Activated naive CD8-positive, alpha-beta T cell treated with anti-CD3 and anti-CD28 coated beads, Interleukin-2, amount 10 ng/mL, durations not matched to agents 7 days and 5 days (primary cell): ENCODE results near the gene CDK2AP2. TPM values are rescaled to one million over a fixed set of nuclear protein-coding genes. Genes with fewer than 3 reads are reported as not detected.
"Not testable (repeated sequence)": the region's sequence is repeated elsewhere in the genome, so short reads cannot be mapped to it uniquely, and the experiment has no call there.

ENCODE experiments used
- ATAC-seq: fragments of 150-1000 bp; cut with Tn5 transposase; one replicate; pipeline ENCODE4 v1.10.0; 2021; ENCODE audit warnings: low read depth, moderate library complexity
- POLR2A ChIA-PET: fragments of 350-600 bp; sonication (Branson Sonifier 250); formaldehyde crosslinking; loops from one replicate; lab custom pipeline; 2021; ENCODE audit warnings: antibody characterized with exemption; lab: Charles Lee
- DNase-seq: peaks from one replicate; pipeline ENCODE4 v3.0.0; 2021
- H3K27ac Mint-ChIP-seq: one replicate; pipeline ENCODE4 v1.8.0; 2022; ENCODE audit warnings: mild to moderate bottlenecking, mixed read lengths
- H3K27me3 Mint-ChIP-seq: one replicate; pipeline ENCODE4 v1.8.0; 2022; ENCODE audit warnings: mild to moderate bottlenecking, moderate library complexity, mixed read lengths
- H3K36me3 Mint-ChIP-seq: one replicate; pipeline ENCODE4 v1.8.0; 2021; ENCODE audit warnings: mild to moderate bottlenecking, mixed read lengths
- H3K4me1 Mint-ChIP-seq: one replicate; pipeline ENCODE4 v1.8.0; 2021; ENCODE audit warnings: mixed read lengths
- H3K4me3 Mint-ChIP-seq: one replicate; pipeline ENCODE4 v1.8.0; 2022; ENCODE audit warnings: mild to moderate bottlenecking, moderate library complexity, mixed read lengths
- H3K9me3 Mint-ChIP-seq: one replicate; pipeline ENCODE4 v1.8.0; 2021; ENCODE audit warnings: mixed read lengths
- total RNA-seq, 2 experiments: library from RNA; stranded (reverse); gene quantifications; one replicate each; pipeline ENCODE4 v1.2.3, GENCODE V29; 2021

The CDK2AP2 gene
- total RNA-seq, 2 experiments from 2014 or later: 94.6 to 101 TPM

DNA sequence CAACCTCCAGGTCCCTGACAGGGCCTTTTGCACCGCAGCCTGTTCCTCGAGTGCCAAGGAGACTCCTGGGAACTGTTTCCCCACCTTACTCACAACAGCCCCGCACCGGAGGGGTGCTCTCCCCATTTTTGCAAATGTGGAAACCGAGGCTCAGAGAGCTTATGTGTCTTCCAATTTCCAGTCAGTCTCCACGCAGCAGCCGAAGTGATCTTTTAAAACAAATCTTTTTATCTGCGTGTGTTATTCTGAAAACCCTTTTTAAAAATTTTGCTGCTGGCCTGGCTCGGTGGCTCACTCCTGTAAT lies 38.5 kb downstream of the CDK2AP2 start:
- Mint-ChIP-seq H3K4me3 (peak overlapping the region; percentile 73), H3K27ac (peak overlapping the region; percentile 79), H3K9me3 (no peaks in the 10 kb centered on the region), H3K27me3 (no peaks in the 10 kb centered on the region), H3K4me1 (peaks cover 21% of the 10 kb centered on the region), H3K36me3 (peaks cover 4% of the 10 kb centered on the region)
- POLR2A ChIA-PET: interaction anchor here (0.6 to 6.1 kb wide), 8 partner anchors 9 to 68 kb away, joined by 3 to 145 read pairs (median 16); partner anchors contain the start of genes AIP, PITPNM1, PPP1CA and PTPRCAP
- ATAC-seq: no peak
- no peak for DNase-seq

DNA sequence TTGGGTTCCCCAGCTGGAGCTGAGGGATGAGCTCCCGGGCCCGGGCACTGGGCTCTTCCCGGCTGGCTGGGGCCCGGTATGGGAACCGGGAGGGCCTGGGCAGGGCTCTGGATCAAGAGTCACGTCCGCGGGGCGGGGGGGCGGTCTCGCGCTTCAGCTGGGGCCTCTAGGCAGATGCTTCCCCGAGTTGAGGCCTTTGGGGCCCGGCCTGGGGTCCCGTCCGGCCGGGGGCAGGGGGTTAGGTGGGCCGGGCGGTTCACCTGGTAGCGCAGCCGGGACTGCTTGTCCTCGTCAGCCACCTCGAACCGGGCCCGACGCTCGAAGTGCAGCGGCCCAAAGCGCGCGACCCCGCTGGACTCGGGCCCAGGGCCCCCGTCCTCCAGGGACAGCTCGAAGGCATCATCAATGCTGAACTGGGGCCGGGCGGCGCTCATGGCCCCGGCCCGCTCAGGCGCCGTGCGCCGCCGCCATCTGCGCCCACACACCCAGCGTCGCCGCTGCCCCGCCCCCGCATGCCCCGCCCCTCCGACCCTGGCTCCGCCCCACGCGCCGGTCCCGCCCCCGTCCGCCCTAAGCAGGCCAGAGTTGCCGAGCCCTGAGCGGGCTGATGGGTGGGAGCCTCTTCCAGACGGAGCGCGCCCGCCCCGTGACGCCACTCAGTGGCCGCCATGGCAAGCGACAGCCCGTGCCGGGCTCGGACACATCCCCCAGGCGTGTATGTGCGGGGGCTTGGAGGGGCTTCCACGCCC lies 39.0 kb downstream of the CDK2AP2 start, which contains the start of gene TMEM134:
TMEM134 (minus strand) TSS at position 493 of the 749 bp plus-strand sequence; CDS start at position 434, 59 bp downstream.
- Mint-ChIP-seq H3K27me3 (no peaks in the 10 kb centered on the region), H3K9me3 (no peaks in the 10 kb centered on the region), H3K27ac (peak within 1 kb of the TSS; percentile 79), H3K4me1 (peaks cover 23% of the 10 kb centered on the region), H3K4me3 (peak within 1 kb of the TSS; percentile 95), H3K36me3 (peaks cover 4% of the 10 kb centered on the region)
- POLR2A ChIA-PET: interaction anchor here (0.6 to 6.1 kb wide), 23 partner anchors 9 to 229 kb away, joined by 3 to 145 read pairs (median 5); partner anchors contain the start of genes AIP, CDK2AP2, PITPNM1 and PPP1CA
- DNase-seq (peak; percentile 97), ATAC-seq (peak; percentile 76)

DNA sequence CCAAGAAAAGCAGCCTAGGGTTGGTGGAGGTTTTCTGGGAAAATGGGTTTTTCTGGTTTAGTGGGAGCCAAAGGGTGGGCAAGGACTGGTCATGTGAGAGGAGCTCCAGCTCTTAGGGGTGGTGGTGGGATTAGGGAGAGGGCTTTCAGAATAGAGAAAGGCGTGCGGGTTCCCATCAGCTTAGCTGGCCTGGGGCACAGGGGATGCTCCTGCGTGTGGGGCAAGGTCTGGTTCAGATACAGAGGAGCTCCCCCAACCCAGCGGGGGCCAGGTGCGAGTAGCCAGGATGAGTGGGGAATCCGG lies 39.6 kb downstream of the CDK2AP2 start:
- Mint-ChIP-seq H3K27ac (peak overlapping the region; percentile 75), H3K4me3 (peak overlapping the region; percentile 95), H3K9me3 (no peaks in the 10 kb centered on the region), H3K36me3 (peaks cover 4% of the 10 kb centered on the region), H3K27me3 (no peaks in the 10 kb centered on the region), H3K4me1 (peaks cover 23% of the 10 kb centered on the region)
- ATAC-seq (no peak), DNase-seq (no peak)
- POLR2A ChIA-PET: interaction anchor here (0.7 to 6.1 kb wide), 23 partner anchors 8 to 229 kb away, joined by 3 to 145 read pairs (median 5); partner anchors contain the start of genes AIP, CDK2AP2, PITPNM1 and PPP1CA

GRCh38 chr11:67468056-67468455 lies 39.9 kb downstream of the CDK2AP2 start:
- Mint-ChIP-seq H3K9me3 (no peaks in the 10 kb centered on the region), H3K36me3 (peaks cover 4% of the 10 kb centered on the region), H3K27me3 (no peaks in the 10 kb centered on the region), H3K27ac (peak overlapping the region; percentile 75), H3K4me1 (peaks cover 23% of the 10 kb centered on the region), H3K4me3 (peak overlapping the region; percentile 95)
- ATAC-seq (no peak), DNase-seq (no peak)
- POLR2A ChIA-PET: interaction anchor here (0.8 to 6.1 kb wide), 22 partner anchors 8 to 206 kb away, joined by 3 to 145 read pairs (median 5); partner anchors contain the start of genes AIP, CDK2AP2, PITPNM1 and PPP1CA

GRCh38 chr11:67466962-67467771 lies 40.8 kb downstream of the CDK2AP2 start:
- H3K4me1 Mint-ChIP-seq: peaks cover 23% of the 10 kb centered on the region
- POLR2A ChIA-PET: interaction anchor here (1.1 to 6.1 kb wide), 12 partner anchors 7 to 205 kb away, joined by 3 to 145 read pairs (median 6); partner anchors contain the start of genes AIP, PPP1CA, PTPRCAP and RAD9A
- peaks cover 4% of the 10 kb centered on the region for H3K36me3 Mint-ChIP-seq

GRCh38 chr11:67466367-67466766 lies 41.6 kb downstream of the CDK2AP2 start:
- H3K27ac Mint-ChIP-seq: peak overlapping the region; percentile 81
- no peak overlapping the region for H3K4me3 Mint-ChIP-seq
- peaks cover 4% of the 10 kb centered on the region for H3K36me3 Mint-ChIP-seq
- POLR2A ChIA-PET: interaction anchor here (1.3 to 6.1 kb wide), 6 partner anchors 11 to 65 kb away, joined by 4 to 145 read pairs (median 8); partner anchors contain the start of genes CABP4, PITPNM1, PPP1CA and PTPRCAP
- H3K27me3 Mint-ChIP-seq: no peaks in the 10 kb centered on the region
- DNase-seq (no peak), ATAC-seq (no peak)
- H3K9me3 Mint-ChIP-seq: no peaks in the 10 kb centered on the region
- peaks cover 22% of the 10 kb centered on the region for H3K4me1 Mint-ChIP-seq

More at GRCh38 chr11:67466962-67467771, 40.8 kb downstream of the CDK2AP2 start:
- H3K27ac Mint-ChIP-seq: peak overlapping the region; percentile 81
- DNase-seq (no peak), ATAC-seq (no peak)
- H3K27me3 Mint-ChIP-seq: no peaks in the 10 kb centered on the region
- H3K4me3 Mint-ChIP-seq: peak overlapping the region; percentile 95
- no peaks in the 10 kb centered on the region for H3K9me3 Mint-ChIP-seq

GRCh38 chr11:67465530-67465929 lies 42.4 kb downstream of the CDK2AP2 start:
- Mint-ChIP-seq H3K4me1 (peaks cover 21% of the 10 kb centered on the region), H3K27ac (peak overlapping the region; percentile 92), H3K4me3 (peak overlapping the region; percentile 89)
- not testable (repeated sequence) for ATAC-seq, H3K9me3 Mint-ChIP-seq, H3K36me3 Mint-ChIP-seq, H3K27me3 Mint-ChIP-seq, DNase-seq
- POLR2A ChIA-PET: interaction anchor here (0.6 to 6.1 kb wide), 17 partner anchors 10 to 75 kb away, joined by 3 to 145 read pairs (median 5); partner anchors contain the start of genes AIP, CABP4, PITPNM1 and PPP1CA

DNA sequence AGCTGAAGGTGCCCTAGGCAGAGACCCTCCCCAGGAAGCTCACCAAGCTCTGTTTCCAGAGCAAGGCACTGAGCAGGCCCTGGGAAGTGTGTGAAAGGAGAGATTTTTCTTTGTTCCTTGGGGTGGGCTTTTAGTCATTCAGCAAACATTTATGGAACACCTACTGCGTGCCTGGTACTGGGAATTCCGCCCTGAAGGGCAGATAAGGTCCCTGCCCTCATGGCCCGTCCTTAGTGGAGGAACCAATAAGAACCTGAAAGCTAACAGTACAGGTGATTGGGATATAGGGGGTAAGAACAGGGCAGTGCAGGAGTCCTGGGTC lies 42.8 kb downstream of the CDK2AP2 start:
- Mint-ChIP-seq H3K27ac (peak overlapping the region; percentile 92), H3K4me1 (peaks cover 21% of the 10 kb centered on the region), H3K36me3 (peaks cover 4% of the 10 kb centered on the region), H3K9me3 (no peaks in the 10 kb centered on the region), H3K27me3 (peaks cover 5% of the 10 kb centered on the region), H3K4me3 (peak overlapping the region; percentile 89)
- POLR2A ChIA-PET: interaction anchor here (0.6 to 6.1 kb wide), 18 partner anchors 10 to 74 kb away, joined by 3 to 145 read pairs (median 4); partner anchors contain the start of genes AIP, CABP4, PITPNM1 and PPP1CA
- no peak for ATAC-seq
- DNase-seq: no peak

- H3K27me3 Mint-ChIP-seq: peaks cover 5% of the 10 kb centered on the region
- H3K27ac Mint-ChIP-seq: peak overlapping the region; percentile 92
- H3K36me3 Mint-ChIP-seq: peaks cover 4% of the 10 kb centered on the region
- peaks cover 21% of the 10 kb centered on the region for H3K4me1 Mint-ChIP-seq
- POLR2A ChIA-PET: interaction anchor here (0.6 to 6.1 kb wide), 16 partner anchors 9 to 74 kb away, joined by 3 to 145 read pairs (median 5); partner anchors contain the start of genes AIP, CABP4, PPP1CA and PTPRCAP
- H3K9me3 Mint-ChIP-seq: no peaks in the 10 kb centered on the region
- peak; percentile 92 for DNase-seq
- peak overlapping the region; percentile 89 for H3K4me3 Mint-ChIP-seq
- peak; percentile 83 for ATAC-seq
Observed at GRCh38 chr11:67464411-67465188, 43.4 kb downstream of the CDK2AP2 start.

DNA sequence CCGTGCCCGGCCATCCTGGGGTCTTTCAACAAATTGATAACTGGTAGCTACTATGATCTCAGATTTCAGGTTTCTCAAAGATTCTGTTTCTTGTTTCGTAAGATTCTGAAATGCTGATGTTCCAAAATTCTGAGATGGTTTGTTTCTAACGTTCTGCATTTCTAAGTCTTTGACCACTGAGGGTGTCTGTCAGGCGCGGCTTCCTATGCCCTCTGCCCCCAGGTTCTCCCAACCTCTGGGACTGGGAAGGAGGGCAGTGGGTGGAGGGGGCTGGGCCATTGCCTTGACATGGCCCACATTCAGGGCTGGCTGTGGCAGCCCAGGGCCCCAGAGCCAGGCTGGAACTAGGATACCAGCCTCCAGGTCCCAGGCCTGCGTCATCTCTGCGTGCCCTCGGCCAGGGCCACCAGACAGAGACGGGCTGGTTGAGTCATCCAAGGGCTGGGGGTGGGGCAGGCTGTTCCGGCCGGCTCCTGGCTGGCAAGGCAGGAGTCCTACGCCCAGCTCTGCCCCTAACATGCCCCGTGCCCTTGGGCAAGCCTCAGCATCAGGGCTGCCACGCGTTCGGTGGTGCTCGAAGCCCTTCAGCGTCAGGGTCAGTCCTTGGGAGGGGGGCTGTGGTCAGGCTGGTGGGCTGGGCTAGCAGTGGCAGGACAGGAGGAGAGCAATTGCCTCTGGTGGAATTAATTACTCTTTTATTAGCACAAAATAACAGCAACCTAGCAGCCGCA lies 44.1 kb downstream of the CDK2AP2 start:
- ATAC-seq (no peak), DNase-seq (no peak)
- peak overlapping the region; percentile 89 for H3K4me3 Mint-ChIP-seq
- POLR2A ChIA-PET: interaction anchor here (1.4 to 6.1 kb wide), 4 partner anchors 8 to 61 kb away, joined by 6 to 145 read pairs (median 22); partner anchors contain the start of genes CABP4, PPP1CA, PTPRCAP and TBC1D10C
- H3K9me3 Mint-ChIP-seq: no peaks in the 10 kb centered on the region
- peaks cover 21% of the 10 kb centered on the region for H3K4me1 Mint-ChIP-seq
- H3K27ac Mint-ChIP-seq: peak overlapping the region; percentile 92
- H3K27me3 Mint-ChIP-seq: peaks cover 5% of the 10 kb centered on the region
- H3K36me3 Mint-ChIP-seq: peaks cover 4% of the 10 kb centered on the region

- Mint-ChIP-seq H3K9me3 (no peaks in the 10 kb centered on the region), H3K4me3 (no peak overlapping the region), H3K4me1 (peaks cover 21% of the 10 kb centered on the region), H3K27me3 (peaks cover 5% of the 10 kb centered on the region), H3K36me3 (peaks cover 4% of the 10 kb centered on the region), H3K27ac (peak overlapping the region; percentile 25)
- POLR2A ChIA-PET: interaction anchor here (0.7 to 1.4 kb wide), 2 partner anchors 12 to 45 kb away, joined by 3 to 6 read pairs; no protein-coding TSS in a partner anchor
- no peak for DNase-seq
- no peak for ATAC-seq
Observed at GRCh38 chr11:67463186-67463585, 44.8 kb downstream of the CDK2AP2 start.
